HepG2 (cell line): Measurements from ENCODE around the gene STAP2. TPM values are rescaled to one million over a fixed set of nuclear protein-coding genes. Genes with fewer than 3 reads are reported as not detected.

Source experiments
- ARNT ChIP-seq: fragments of 450-650 bp; IDR thresholded peaks from 2 replicates; pipeline ENCODE4 v1.6.1; 2017
- BCL3 ChIP-seq: sonication (generic); formaldehyde crosslinking; IDR thresholded peaks from 2 replicates; pipeline ENCODE4 v1.5.1; 2020; ENCODE audit warnings: mild to moderate bottlenecking, missing genetic modification reagents, moderate library complexity
- CERS6 ChIP-seq: sonication (generic); formaldehyde crosslinking; IDR thresholded peaks from 2 replicates; pipeline ENCODE4 v1.5.0; 2020; ENCODE audit warnings: missing genetic modification reagents
- FOXM1 ChIP-seq: sonication (generic); formaldehyde crosslinking; IDR thresholded peaks from 2 replicates; pipeline ENCODE4 v1.5.0; 2020; ENCODE audit warnings: missing genetic modification reagents
- HDAC1 ChIP-seq: sonication (generic); formaldehyde crosslinking; IDR thresholded peaks from 2 replicates; pipeline ENCODE4 v1.5.1; 2020; ENCODE audit warnings: mild to moderate bottlenecking, missing genetic modification reagents
- HMGA1 ChIP-seq: sonication (generic); formaldehyde crosslinking; conservative IDR thresholded peaks from 2 replicates; pipeline ENCODE4 v1.4.0; 2020; ENCODE audit warnings: missing genetic modification reagents
- HMGXB3 ChIP-seq: sonication (generic); formaldehyde crosslinking; IDR thresholded peaks from 2 replicates; pipeline ENCODE4 v1.4.0; 2020; ENCODE audit warnings: missing genetic modification reagents, borderline replicate concordance
- JUNB ChIP-seq: sonication (generic); formaldehyde crosslinking; IDR thresholded peaks from 2 replicates; pipeline ENCODE4 v1.8.0; 2022; ENCODE audit warnings: missing genetic modification reagents, mild to moderate bottlenecking, borderline replicate concordance
- PATZ1 ChIP-seq: sonication (generic); formaldehyde crosslinking; IDR thresholded peaks from 2 replicates; pipeline ENCODE4 v1.4.0; 2020; ENCODE audit warnings: missing genetic modification reagents
- PCBP1 ChIP-seq: fragments of 200-400 bp; formaldehyde crosslinking; IDR thresholded peaks from 2 replicates; pipeline ENCODE4 v1.6.1; 2017; ENCODE audit warnings: mild to moderate bottlenecking, low read depth, low read length, borderline replicate concordance
- STAT5B ChIP-seq: sonication (generic); formaldehyde crosslinking; IDR thresholded peaks from 2 replicates; pipeline ENCODE4 v1.4.0; 2020; ENCODE audit warnings: missing genetic modification reagents
- ZNF10 ChIP-seq: sonication (generic); formaldehyde crosslinking; IDR thresholded peaks from 2 replicates; pipeline ENCODE4 v1.4.0; 2020; ENCODE audit warnings: mild to moderate bottlenecking, low read depth, missing genetic modification reagents, borderline replicate concordance
- ZNF101 ChIP-seq: sonication (generic); formaldehyde crosslinking; IDR thresholded peaks from 2 replicates; pipeline ENCODE4 v1.4.0; 2020; ENCODE audit warnings: mild to moderate bottlenecking, low read depth, missing genetic modification reagents, borderline replicate concordance
- ZNF275 ChIP-seq: sonication (generic); formaldehyde crosslinking; IDR thresholded peaks from 2 replicates; pipeline ENCODE4 v1.8.0; 2022; ENCODE audit warnings: missing genetic modification reagents, mild to moderate bottlenecking, inconsistent platforms, borderline replicate concordance
- ZNF563 ChIP-seq: sonication (generic); formaldehyde crosslinking; IDR thresholded peaks from 2 replicates; pipeline ENCODE4 v1.8.0; 2022; ENCODE audit warnings: mild to moderate bottlenecking, moderate library complexity, missing genetic modification reagents
- ZNF660 ChIP-seq: sonication (generic); formaldehyde crosslinking; IDR thresholded peaks from 2 replicates; pipeline ENCODE4 v1.5.1; 2020; ENCODE audit warnings: mild to moderate bottlenecking, low read depth, missing genetic modification reagents, borderline replicate concordance
- ZNF746 ChIP-seq: sonication (generic); formaldehyde crosslinking; IDR thresholded peaks from 2 replicates; pipeline ENCODE4 v1.8.0; 2022; ENCODE audit warnings: mild to moderate bottlenecking, missing genetic modification reagents
- polyA plus RNA-seq, 8 experiments: library from polyadenylated mRNA; depleted of rRNA in 3 of 8; stranded (reverse) in 7 of 8; unstranded in 1 of 8; fragments of >200 nt; fragmentation: Illumina TruSeq in 4 of 8; extraction: Trizol in 4 of 8; gene quantifications; 2 replicates each; pipeline versions ENCODE4 v1.2.1 to v1.2.3, GENCODE V29; 2011 to 2016; ENCODE audit warnings: low read depth in 4 of 8, missing spikeins in 1 of 8, mixed read lengths in 1 of 8; ENCODE audit not compliant: insufficient read depth in 1 of 8
- total RNA-seq, 5 experiments: library from RNA; depleted of rRNA; stranded (reverse); fragments of >200 nt; fragmentation: Illumina TruSeq; extraction: Trizol; gene quantifications; 2 replicates each; pipeline ENCODE4 v1.2.3, GENCODE V29; 2016; ENCODE audit warnings: low read depth in 1 of 5

STAP2 gene
- total and polyA plus RNA-seq, 2 of the 13 experiments (the other 11 are each of a cell fraction or from before 2014, with no cell fraction given) = 39.0 to 43.7 TPM

- peak; percentile 90; the same call in 1 of the 2 replicates for TF ChIP-seq PATZ1
- no peak; the same call in 1 of the 2 replicates for TF ChIP-seq JUNB (CRISPR knock-in tag)
- TF ChIP-seq ZNF101 (CRISPR knock-in tag) = no peak
- TF ChIP-seq HMGA1 (CRISPR knock-in tag) = no peak
- peak; percentile 67; the same call in 1 of the 2 replicates for TF ChIP-seq ZNF563 (CRISPR knock-in tag)
- no peak for TF ChIP-seq ARNT
- TF ChIP-seq HDAC1 (CRISPR knock-in tag) = peak; percentile 89
- peak; percentile 87 for TF ChIP-seq STAT5B (CRISPR knock-in tag)
- peak; percentile 93 for TF ChIP-seq BCL3 (CRISPR knock-in tag)
- no peak for TF ChIP-seq ZNF10 (CRISPR knock-in tag)
- peak; percentile 76 for TF ChIP-seq HMGXB3
- TF ChIP-seq CERS6 (CRISPR knock-in tag) = no peak
- peak; percentile 85; the same call in 1 of the 2 replicates for TF ChIP-seq ZNF275 (CRISPR knock-in tag)
- TF ChIP-seq PCBP1 = no peak
- no peak for TF ChIP-seq FOXM1 (CRISPR knock-in tag)
- no peak for TF ChIP-seq ZNF660 (CRISPR knock-in tag)
- peak; percentile 77; the same call in 1 of the 2 replicates for TF ChIP-seq ZNF746 (CRISPR knock-in tag)
Measured at GRCh38 chr19:4310247-4311121, 28.1 kb downstream of the STAP2 start (continued).
